HG03095 (cell line): Measurements from ENCODE around the gene RTF1.

Experiments
- ATAC-seq: cut with Tn5 transposase; IDR thresholded peaks from one replicate; pipeline ENCODE4 v1.9.1; 2021; ENCODE audit warnings: moderate library complexity; ENCODE audit not compliant: unreplicated experiment

The RTF1 gene

GRCh38 chr15:41502795-41503668 is 86.1 kb downstream of the RTF1 start:
- ATAC-seq: no peak

GRCh38 chr15:41503669-41504010 is 86.7 kb downstream of the RTF1 start:
- no peak for ATAC-seq

DNA sequence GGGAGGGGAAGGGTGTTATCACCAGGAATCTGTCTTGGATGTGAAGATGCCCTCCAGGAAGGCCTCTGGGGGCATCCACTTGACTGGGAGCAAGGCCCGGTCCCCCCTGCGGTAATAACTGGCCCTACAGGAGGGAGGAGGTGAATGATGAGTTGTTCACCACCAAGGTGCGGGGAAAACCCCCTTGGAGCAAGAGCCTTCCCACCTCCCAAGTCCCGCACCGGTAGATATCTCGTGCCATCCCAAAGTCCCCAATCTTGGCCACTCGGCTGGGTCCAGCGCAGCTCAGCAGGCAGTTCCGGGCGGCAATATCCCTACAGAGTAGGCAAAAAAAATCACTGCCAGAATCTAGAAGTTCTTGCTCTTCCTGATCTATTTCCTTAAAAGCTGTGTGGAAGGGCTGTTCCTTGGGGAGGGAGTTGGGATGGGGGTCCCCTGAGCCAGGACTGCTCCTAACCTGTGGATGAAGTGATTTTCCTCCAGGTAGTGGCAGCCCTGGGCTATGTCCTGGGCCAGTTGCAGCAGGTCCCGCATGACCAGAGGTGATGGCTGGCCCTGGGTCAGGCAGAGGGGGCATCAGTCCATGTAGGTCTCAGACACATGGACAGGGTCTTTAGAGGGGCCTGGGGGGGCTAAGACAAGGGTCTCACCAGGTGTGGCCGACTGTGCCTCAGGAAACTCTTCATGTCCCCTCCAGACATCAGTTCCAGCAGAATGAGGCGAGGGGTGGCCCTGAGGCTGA is 88.0 kb downstream of the RTF1 start:
- ATAC-seq: no peak

DNA sequence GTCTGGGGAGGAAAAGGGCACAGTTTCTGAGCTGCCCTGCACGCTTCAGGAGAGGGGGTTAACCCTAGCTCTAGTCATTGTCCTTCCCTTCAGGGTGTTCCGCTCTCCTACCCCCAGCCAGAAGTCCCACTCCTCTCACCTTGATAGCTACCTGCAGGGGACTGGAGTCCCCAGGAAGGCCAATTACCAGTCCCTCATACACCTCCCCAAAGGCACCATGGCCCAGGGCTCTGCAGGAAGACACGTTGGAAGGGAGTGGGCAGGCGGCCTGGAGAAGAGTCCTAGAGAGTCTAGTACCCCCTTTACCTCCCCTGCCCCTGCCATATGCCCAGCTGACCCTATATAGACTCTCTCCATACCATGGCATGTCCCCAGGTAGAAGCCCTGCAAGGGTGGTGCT is 88.9 kb downstream of the RTF1 start:
- no peak for ATAC-seq

DNA sequence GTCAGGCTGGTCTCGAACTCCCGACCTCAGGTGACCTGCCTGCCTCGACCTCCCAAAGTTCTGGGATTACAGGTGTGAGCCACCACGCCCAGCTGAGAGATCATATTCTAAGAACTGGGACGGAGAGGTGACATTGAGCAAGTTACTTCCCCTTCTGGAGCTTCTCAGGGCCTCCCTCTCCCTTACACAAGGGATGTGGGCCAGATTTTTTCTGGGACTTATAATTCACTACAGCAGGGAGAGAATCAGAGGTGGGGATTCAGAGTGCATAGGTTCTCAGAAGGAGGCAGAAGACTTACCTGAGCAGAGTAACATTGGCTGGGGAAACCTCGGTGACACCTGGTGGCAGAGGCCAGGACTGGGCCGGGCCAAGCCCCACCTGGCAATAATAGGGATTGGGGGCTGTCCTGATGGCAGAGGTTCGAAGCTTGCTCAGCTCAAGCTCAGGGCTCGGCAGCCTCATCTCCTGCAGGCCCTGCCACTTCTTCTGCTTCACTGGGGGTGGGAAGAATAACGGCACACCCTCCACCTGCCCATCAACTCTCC is 90.0 kb downstream of the RTF1 start:
- no peak for ATAC-seq

GRCh38 chr15:41507820-41508290 is 91.0 kb downstream of the RTF1 start:
- ATAC-seq: no peak

DNA sequence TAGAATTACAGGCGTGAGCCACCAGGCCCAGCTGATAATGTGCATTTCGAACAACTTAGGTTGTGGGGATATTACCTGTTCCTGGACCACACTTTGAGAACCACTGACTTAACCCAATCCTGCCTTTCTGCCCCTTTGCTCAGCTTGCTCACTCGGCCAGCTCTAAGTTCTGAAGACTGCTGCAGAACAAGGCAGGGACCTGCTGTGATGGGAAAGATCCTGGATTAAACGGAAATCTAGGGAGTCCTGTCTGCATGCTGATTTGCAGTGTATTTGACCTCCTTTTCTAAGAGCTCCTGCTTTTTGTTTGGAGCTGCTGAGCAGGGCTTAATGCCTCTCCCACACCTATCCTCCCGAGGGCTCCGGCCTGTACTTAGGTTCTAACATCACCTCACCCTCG is 93.8 kb downstream of the RTF1 start:
- no peak for ATAC-seq

GRCh38 chr15:41511331-41511898 is 94.5 kb downstream of the RTF1 start:
- ATAC-seq: no peak

DNA sequence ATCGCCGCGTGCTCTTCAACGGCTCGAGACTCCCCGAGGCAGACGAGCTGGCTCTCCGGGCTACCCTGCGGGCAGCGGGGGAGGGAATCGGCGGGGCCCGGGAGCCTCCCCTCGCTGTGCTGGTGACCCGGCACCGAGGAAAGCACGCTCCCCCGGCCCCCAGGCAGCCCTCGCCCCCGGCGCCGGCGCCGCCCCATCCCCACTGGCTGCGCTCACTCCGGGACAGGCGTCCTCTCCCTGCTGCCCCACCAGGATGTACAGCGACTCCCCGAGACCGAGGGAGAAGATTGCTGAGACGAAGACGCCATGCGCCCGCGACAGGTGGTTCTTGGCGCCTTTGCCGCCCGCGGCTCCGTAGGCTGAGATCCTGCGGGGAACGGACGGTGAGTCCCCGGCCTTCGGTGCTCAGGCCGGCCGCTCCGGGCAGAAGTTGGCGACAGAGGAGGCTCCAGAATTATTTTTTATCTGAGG is 95.0 kb downstream of the RTF1 start:
- ATAC-seq: no peak

DNA sequence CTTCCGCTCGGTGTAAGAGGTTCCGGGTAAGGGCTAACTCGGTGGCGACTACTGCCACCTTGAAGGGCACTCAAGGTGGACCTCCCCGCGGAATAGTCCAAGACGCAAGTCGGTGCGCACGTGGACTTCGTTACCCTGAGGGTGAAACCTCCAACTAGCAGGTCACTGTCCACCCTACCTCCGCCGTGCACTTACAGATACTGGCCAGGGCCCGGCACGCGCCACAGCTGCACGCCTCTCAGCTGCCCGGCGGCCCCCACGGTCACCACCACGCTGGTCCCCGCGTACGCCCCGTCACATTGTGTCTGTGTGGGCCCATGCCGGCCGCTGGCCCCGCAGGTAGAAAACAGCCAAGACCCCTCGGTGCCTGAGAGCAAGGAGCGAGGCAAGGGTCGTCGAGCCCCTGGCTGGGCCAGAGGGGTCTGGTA is 95.6 kb downstream of the RTF1 start:
- ATAC-seq: no peak

- ATAC-seq: no peak
Measured at GRCh38 chr15:41512940-41513505, 96.1 kb downstream of the RTF1 start.

DNA sequence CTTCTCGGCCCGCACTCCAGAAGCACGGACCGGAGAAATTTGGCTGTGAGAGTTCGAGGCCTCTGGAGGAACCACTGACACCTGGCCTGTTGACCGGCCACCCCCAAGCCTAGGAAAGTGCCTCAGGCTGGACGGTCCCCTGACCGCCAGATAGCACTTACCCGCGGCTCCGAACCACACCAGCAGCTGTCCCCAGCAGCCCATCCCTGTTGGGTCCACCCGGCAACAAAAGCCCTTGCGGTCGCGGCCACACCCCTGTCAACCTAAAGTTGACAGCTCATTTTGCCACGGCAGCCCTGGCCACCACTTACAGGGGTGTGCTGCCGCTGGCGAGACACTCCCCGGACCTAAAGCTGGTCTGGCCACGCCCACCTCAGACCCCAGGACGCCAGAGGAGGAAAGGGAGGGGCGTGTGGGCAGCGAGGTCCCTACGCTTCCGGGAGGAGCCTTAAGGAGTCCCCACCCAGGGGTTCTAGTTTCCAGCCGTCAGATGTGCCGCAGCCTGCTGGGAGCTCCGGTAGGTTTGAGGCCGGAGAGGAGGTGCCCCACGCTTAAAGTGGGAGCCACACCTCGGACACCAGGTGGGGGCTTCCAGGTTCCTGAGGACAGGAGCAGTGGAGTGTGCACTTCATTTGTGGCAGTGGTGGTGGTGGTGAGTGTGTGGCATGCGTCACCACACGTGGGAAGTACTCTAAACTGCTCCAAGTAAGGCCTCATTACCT is 96.8 kb downstream of the RTF1 start, which contains the start of gene LTK:
Gene LTK (minus strand): TSS at position 322 of the 722 bp plus-strand sequence. CDS start 118 bp downstream, at position 204.
- no peak for ATAC-seq

GRCh38 chr15:41517895-41518449 is 101.1 kb downstream of the RTF1 start:
- ATAC-seq: no peak

GRCh38 chr15:41520636-41521035 is 103.7 kb downstream of the RTF1 start:
- no peak for ATAC-seq

GRCh38 chr15:41521614-41522013 is 104.7 kb downstream of the RTF1 start:
- ATAC-seq: no peak

GRCh38 chr15:41523097-41523496 is 106.2 kb downstream of the RTF1 start:
- no peak for ATAC-seq

DNA sequence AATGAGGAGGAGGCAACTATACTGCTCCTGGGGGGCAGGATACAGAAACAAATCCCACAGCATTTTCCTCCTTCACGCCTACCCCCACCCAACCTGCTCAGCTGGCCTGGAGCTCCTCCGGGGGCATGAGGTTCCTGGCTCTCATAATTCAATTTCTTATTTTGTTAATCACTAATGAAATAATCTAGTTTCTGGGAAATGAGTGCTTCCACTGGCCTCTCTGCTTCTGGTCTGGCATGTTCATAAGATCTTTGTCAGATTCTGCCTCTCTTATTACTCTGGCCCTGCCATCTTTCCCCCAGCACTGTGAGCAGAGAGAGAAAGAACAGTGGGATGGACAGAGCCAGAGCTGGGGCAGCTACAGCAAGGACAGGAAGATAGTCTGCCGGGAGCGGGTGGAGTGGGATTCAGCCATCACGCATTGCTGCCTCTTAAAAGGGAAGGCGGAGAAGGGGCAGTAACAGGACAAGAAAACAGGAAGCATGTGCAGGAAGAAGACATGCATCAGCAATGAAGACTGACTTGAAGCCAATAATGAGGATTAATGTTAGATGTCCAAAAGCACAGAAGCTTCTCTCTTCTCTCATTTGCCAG is 113.6 kb downstream of the RTF1 start:
- ATAC-seq: no peak
